Measurements from ENCODE around the gene MRPL3. TPM values are rescaled to one million over a fixed set of nuclear protein-coding genes. Genes with fewer than 3 reads are reported as not detected.
A peak's percentile ranks its signal among the peaks of the same experiment; 100 is the strongest.

Gene MRPL3
- total and polyA plus RNA-seq, 10 of the 15 experiments (the other 5 are each of a cell fraction or from before 2014, with no cell fraction given), result 91.6 to 307 (median 198) TPM

GRCh38 chr3:131502530-131503319 lies at the start of gene MRPL3 (continued):
- TF ChIP-seq E2F8 (IDR thresholded peaks at IDR 0.05; ENCODE audit: low read depth, partially characterized antibody) (peak; percentile 92), ATF2 (IDR thresholded peaks at IDR 0.05; ENCODE audit: low read length) (no peak), NFIC (IDR thresholded peaks at IDR 0.05; ENCODE audit: low read depth, low read length) (peak; percentile 67; the same call in 1 of the 2 replicates), KAT2A (conservative IDR thresholded peaks at IDR 0.05; ENCODE audit: control insufficient read depth, low read depth, low read length) (no peak), ZNF207 (IDR thresholded peaks at IDR 0.05; ENCODE audit: borderline replicate concordance) (peak; percentile 91), KDM1A (IDR thresholded peaks at IDR 0.05; ENCODE audit: borderline replicate concordance) (no peak), TARDBP (IDR thresholded peaks at IDR 0.05; ENCODE audit: borderline replicate concordance) (peak; percentile 86), SKIL (IDR thresholded peaks at IDR 0.05; ENCODE audit: low read depth, poor library complexity, severe bottlenecking) (peak; percentile 66), NR2C1 (IDR thresholded peaks at IDR 0.05) (peak; percentile 81), YBX1 (IDR thresholded peaks at IDR 0.05) (no peak), CBX3 (IDR thresholded peaks at IDR 0.05; ENCODE audit: borderline replicate concordance, low read depth) (no peak), ELK1 (IDR thresholded peaks at IDR 0.05; ENCODE audit: low read depth, low read length) (peak; percentile 87), FOS (IDR thresholded peaks at IDR 0.05; ENCODE audit: borderline replicate concordance, extremely low read depth, insufficient read length) (no peak), PML (IDR thresholded peaks at IDR 0.05; ENCODE audit: low read length) (peak; percentile 88), HCFC1 (IDR thresholded peaks at IDR 0.05; ENCODE audit: low read length) (peak; percentile 92), NBN (IDR thresholded peaks at IDR 0.05) (peak; percentile 89), ETV6 (conservative IDR thresholded peaks at IDR 0.05 in 1 of 2, IDR thresholded peaks at IDR 0.05 in 1 of 2; ENCODE audit: borderline replicate concordance in 1 of 2, low read depth in 1 of 2) (peak in 1 of 2 experiments; percentile 47; a peak in 1 of 4 replicates), RCOR1 (conservative IDR thresholded peaks at IDR 0.05; ENCODE audit: low read depth, low read length) (no peak), KLF5 (IDR thresholded peaks at IDR 0.05; ENCODE audit: partially characterized antibody) (peak; percentile 94)

Measured in GM12878 (cell line).